Stimulated activated CD8-positive, alpha-beta memory T cell treated with anti-CD3 and anti-CD28 coated beads, Interleukin-4, amount 100 ng/mL, for 48 hours (primary cell): ENCODE results near the gene COX6A1.
A peak's percentile ranks its signal among the peaks of the same experiment; 100 is the strongest.
"Not testable (repeated sequence)": the region's sequence is repeated elsewhere in the genome, so short reads cannot be mapped to it uniquely, and the experiment has no call there.

ENCODE experiments used
- DNase-seq: peaks from one replicate; pipeline ENCODE4 v3.0.0-alpha.2; 2020

COX6A1 gene

DNA sequence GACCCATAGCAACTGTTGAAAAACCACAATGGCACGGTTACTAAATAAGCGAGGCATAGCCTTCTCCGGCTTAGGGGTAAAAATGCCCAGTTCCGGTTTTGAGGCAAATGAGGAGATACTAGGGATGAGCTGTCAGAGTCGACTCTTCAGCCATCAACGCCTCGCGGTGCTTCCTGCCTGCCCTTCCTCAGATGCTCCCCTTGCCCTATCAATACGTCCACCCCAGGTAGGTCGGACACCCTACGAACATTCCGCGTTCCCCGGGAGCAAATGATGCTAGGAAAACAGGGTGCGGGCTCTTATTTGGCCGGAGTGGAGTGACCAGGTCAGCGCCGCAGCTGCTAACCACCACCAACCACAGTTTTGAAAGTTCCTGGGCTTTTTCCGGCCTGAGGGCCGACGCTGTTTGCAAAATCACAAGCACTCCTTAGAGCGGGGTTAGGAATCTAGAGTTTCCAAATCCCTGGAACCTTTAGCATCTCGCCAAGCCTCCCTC lies 30.5 kb downstream of the COX6A1 start:
- peak; percentile 60 for DNase-seq

- DNase-seq, result peak; percentile 68
Observed at GRCh38 chr12:120468821-120469449, 31.0 kb downstream of the COX6A1 start.

- DNase-seq, result peak; percentile 98
Observed at GRCh38 chr12:120469450-120470149, 31.7 kb downstream of the COX6A1 start, which contains the start of gene SRSF9. Gene SRSF9, minus strand, starts transcription at chr12:120469748. Its CDS starts 139 bp downstream, at chr12:120469609.

DNA sequence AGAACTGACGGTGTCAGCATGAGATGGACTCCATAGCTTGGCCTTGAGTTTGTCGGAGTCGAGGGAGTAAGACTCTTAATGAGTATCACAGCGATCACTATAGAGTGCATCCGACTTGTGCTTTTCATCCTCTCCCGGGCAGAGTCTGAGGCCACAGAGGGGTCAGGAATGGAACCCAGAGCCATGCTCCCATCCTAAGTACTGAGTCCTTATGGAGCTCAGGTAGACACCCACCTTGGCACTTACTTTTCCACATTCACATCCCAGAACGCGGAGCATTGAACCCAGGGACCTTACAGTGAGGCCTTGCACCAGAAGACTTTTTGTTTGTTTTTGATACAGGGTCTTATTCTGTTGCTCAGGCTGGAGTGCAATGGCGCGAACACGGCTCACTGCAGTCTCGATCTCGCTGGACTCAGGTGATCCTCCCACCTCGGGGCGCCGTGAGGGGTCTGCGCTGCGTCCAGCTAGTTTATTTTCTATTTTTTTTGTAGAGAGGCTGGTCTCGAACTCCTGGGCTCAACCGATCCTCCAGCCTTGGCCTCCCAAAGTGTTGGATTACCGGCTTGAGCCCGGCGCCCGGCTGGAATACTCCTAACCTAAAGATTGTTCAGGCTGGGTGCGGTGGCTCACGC lies 32.4 kb downstream of the COX6A1 start:
- DNase-seq, result peak; percentile 29

DNA sequence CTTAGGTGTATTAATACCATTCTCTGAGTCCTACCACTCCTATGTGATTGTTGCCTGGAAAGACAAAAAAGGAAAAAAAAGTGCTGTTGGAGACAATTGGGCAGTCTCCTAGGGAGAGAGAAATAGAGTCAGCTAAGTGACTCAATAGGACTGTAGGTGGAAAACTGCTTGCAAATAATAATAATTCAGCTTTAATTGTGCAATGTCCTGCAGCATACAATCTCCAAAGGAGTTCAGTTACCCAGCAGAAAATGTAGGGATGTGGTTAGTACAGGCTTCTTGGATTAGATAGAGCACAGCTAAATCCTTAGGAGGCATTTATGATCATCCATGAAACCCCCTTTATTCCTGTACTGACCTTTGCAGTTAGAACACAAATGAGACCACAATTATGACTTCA lies 34.6 kb downstream of the COX6A1 start:
- no peak for DNase-seq

DNA sequence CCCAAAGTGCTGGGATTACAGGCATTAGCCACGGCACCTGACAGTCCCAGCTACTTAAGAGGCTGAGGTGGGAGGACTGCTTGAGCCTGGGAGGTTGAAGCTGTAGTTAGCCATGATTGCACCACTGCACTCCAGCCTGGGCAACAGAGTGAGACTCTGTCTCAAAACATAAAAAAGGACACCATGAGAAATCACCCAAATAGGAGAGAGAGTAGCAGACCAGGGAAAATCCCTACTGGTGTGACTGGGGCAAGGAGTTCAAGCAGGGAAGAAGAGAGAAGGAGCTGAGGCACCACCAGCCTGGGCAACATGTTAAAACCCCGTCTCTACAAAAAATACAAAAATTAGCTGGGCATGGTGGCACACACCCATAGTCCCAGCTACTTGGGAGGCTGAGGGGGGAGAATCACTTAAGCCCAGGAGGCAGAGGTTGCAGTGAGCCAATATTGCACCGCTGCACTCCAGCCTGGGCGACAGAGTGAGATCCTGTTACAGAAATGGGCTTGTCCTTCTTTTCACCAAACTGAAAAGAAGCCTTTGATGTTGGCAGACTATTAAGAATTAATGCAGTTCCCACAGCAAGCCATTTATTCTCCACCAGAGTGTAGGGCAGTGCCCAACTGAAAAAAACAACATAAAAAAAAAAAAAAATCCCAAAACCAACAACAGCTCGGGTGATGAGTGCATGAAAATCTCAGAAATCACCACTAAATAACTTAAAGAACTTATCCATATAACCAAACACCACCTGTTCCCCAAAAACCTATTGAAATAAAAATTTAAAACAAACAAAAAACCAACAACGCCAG lies 36.1 kb downstream of the COX6A1 start:
- no peak for DNase-seq

DNA sequence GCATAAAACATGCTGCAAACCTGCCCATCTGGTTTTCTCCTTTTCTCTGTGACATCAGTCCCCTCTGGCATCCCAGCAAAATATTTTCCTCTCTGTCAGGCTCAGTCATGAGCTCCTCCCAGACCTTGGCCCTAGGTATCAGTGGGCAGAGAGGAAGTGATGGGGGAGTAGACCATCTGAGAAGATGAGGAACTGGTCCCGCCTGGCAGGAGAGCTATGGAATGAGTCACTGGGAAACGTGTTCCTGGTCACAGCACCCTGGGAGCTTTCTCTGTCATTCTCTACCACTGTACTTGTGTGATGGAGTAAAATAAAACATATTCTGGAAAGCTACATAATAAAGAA lies 36.7 kb downstream of the COX6A1 start:
- no peak for DNase-seq

GRCh38 chr12:120475643-120476042 lies 37.7 kb downstream of the COX6A1 start:
- DNase-seq, result no peak

DNA sequence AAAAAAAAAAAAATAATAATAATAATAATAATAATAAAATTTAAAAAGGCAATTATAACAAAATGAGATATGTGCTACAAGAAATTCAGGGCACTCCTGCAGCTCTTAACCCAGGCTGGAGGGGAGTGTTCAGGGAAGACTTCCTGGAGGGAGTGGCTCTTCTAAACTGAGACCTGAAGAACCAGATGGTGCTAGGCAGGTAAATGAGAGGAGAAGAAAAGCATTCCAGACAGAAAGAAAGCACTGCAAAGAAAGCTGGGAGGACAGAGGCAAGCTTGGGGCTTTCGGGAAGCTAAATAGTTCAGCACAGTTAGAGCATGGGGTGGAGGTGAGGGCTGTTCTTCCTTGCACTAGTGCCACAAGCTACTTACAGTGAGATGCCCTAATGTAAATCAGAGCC lies 41.5 kb downstream of the COX6A1 start:
- no peak for DNase-seq

DNA sequence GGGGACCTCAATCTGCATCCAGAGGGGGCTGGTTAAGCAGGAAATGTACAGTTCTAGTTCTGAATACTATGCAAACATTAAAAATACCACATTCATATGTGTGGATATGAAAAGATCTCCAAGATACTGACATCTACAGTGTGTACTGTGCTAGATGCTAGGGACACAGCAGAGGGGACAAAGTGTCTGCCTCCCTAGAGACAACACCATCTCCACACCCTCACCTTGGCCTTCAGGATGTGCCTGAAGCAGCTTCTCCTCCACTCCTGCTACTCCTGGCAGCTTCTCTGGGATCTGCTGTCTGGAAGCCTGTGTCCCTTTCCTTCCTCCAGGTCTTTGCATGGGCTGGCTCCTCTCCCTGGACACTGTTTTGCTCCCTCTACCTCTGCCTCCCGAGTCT lies 42.3 kb downstream of the COX6A1 start:
- DNase-seq, result no peak

DNA sequence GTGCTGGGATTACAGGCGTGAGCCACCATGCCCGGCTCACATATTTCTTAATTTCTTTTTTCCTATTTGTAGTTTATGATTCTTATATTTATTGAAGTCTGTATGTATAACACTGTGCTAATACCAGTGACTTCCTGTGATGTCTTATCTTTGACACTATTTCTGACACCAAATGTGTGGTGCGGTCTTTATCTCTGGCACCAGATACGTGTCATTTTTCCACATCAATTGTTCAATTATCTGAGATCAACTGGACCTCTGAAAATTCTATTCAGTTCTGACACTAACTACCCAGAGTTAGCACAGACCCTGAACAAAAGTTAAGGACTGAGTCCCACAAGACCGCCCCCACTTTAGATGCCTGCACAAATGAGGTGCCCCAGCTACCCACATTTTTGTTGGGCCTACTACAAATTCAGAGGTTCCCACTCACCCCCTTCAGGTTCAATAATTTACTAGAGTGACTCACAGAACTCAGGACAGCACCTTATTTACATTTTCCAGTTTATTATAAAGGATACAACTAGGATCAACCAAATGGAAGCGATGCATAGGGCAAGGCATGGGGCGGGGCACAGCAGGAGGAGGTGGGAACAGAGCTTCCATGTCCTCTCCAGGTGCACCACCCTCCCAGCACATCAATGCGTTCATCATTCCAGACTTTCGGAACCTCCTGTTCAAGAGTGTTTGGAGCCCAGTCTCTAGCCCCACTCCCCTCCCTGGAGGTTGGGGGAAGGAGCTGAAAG lies 43.3 kb downstream of the COX6A1 start:
- no peak for DNase-seq

DNA sequence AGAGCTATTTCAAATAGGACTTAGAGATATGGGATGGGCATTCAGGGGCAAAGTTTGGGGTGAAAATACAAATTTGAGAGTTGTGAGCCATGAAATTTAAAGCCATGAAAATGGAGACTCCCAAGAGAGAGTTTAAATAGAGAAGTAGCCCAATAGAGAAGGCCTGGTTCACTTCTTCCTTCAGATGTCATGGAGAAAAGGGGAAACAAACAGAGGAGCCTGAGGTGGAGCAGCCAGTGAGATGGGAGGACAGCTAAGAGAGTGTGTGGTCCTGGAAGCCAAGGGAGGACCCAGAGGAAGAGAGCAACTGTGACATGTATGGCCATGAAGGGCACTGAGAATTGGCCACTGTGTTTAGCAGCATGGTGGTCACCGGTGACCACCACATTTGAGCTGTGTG lies 45.7 kb downstream of the COX6A1 start:
- DNase-seq, result no peak

DNA sequence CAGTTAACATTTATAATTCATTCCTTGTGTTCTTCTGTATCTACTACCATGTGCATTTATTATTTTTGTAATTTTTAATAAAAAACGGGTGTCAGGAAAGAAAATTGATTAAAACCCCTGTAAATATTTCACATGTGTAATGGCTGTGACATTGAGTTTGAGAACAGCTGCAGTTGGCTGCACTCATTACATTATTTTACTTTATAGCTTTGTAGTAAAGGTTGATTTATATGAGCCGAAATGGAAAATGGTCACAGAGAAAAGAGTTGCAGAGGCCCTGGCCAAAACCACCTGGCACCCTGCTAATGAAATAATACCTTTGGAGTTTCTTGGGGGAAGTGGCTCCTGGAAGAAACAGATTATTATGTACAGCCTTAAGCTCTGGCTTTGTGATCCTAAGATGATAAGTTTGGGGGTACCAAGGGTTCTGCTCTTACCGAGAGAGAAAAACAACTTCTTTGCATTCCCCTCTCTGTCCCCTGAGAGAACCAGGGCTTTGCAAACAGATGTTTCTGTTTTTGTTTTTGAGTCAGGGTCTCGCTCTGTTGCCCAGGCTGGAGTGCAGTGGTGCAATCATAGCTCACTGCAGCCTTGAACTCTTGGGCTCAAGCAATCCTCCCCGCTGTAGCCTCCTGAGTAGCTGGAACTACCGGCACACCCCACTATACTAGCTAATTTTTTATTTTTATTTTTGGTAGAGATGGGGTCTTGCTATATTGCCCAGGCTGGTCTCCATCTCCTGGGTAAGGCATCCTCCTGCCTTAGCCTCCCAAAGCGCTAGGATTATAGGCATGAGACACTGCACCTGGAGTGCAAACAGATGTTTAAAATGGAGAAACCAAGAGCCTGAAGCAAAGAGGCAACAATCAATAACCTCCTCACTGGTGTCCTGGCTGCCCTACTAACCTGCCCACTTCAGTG lies 48.3 kb downstream of the COX6A1 start:
- no peak for DNase-seq

DNA sequence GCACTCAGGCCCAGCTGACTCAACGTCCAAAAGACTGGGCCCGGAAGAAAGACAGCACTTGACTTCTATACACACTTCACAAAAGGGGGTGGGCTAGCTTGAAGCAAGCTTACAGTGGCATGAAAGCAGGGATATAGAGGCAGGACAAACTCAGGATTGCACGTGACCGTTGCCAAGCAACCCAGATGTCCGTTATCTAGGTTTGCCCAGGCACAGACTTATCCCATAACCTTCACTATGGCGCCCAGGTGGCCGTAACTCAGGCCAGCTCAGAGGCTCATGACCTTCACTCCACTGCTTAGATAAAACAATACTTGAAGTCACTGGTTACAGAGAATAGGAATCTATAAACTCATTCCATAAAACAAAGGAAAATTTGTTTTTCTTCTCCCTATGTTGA lies 49.6 kb downstream of the COX6A1 start:
- not testable (repeated sequence) for DNase-seq

- no peak for DNase-seq
Observed at GRCh38 chr12:120488057-120488640, 50.2 kb downstream of the COX6A1 start.

GRCh38 chr12:120489018-120489417 lies 51.1 kb downstream of the COX6A1 start:
- DNase-seq, result no peak

DNA sequence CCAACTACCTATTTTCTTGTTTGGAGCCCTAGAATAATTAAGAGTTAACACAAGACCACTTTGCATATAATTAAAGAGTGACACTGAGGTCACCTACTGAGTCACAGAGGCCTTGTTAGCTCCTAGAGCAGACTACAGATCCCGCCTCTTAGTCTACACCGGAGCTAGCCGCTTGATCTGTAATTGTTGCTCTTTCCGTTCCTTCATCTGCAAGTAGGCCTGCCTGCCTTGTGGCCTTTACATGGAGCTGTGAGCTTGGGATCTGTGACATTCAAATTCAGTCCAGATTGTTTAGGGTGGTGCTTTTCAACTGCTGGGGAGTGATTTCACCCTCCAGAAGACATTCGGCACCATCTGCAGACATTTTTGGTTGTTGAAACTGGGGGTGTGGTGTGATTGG lies 52.4 kb downstream of the COX6A1 start:
- no peak for DNase-seq
